H1 (cell line): ENCODE data around the gene NEUROG1. TPM values are rescaled to one million over a fixed set of nuclear protein-coding genes. Genes with fewer than 3 reads are reported as not detected.

Experiments used
- CTCF ChIA-PET: fragments of 300-600 bp; sonication (Branson Sonifier 250); formaldehyde crosslinking; loops from one replicate; lab custom pipeline; 2021; ENCODE audit not compliant: partially characterized antibody; lab: Charles Lee
- POLR2A ChIA-PET: fragments of 300-600 bp; sonication (Branson Sonifier 250); formaldehyde crosslinking; loops from one replicate; lab custom pipeline; 2021; ENCODE audit warnings: inconsistent platforms; ENCODE audit not compliant: partially characterized antibody; lab: Charles Lee
- DNase-seq, 2 experiments: peaks; one replicate each; pipeline versions ENCODE4 v3.0.0 to v3.0.0-alpha.2; 2010 to 2022; ENCODE audit warnings: low spot score in 2 of 2, low read depth in 1 of 2, mixed read lengths in 1 of 2
- FAIRE-seq: peaks from 2 replicates; lab custom pipeline; 2011; peaks lifted over from hg19 to GRCh38; lab: Jason Lieb, UNC
- H2AFZ ChIP-seq: 2 replicates; pipeline ENCODE4 v1.8.1; 2012; ENCODE audit warnings: low read length, inconsistent platforms
- H2AK5ac ChIP-seq: 2 replicates; pipeline ENCODE4 v1.6.1; 2013; ENCODE audit warnings: low read depth, low read length
- H2BK120ac ChIP-seq: replicated peaks from 2 replicates; pipeline ENCODE3; 2013; ENCODE audit warnings: low read depth, low read length, inconsistent platforms
- H2BK12ac ChIP-seq: 2 replicates; pipeline ENCODE4 v1.6.1; 2013; ENCODE audit warnings: low read depth, low read length
- H2BK15ac ChIP-seq: 2 replicates; pipeline ENCODE4 v1.6.1; 2013; ENCODE audit warnings: low read length
- H2BK20ac ChIP-seq: 2 replicates; pipeline ENCODE4 v1.6.1; 2013; ENCODE audit warnings: low read length
- H2BK5ac ChIP-seq: 2 replicates; pipeline ENCODE4 v1.6.1; 2013; ENCODE audit warnings: low read depth, low read length
- H3K14ac ChIP-seq: 2 replicates; pipeline ENCODE4 v1.6.1; 2013; ENCODE audit warnings: inconsistent platforms; ENCODE audit not compliant: insufficient read length
- H3K18ac ChIP-seq: 2 replicates; pipeline ENCODE4 v1.6.1; 2013; ENCODE audit warnings: low read length; ENCODE audit errors: extremely low read depth
- H3K23ac ChIP-seq: 2 replicates; pipeline ENCODE4 v1.6.1; 2013; ENCODE audit warnings: inconsistent platforms; ENCODE audit not compliant: insufficient read length
- H3K23me2 ChIP-seq: 2 replicates; pipeline ENCODE4 v1.6.1; 2013; ENCODE audit warnings: low read depth, low read length
- H3K27ac ChIP-seq: 2 replicates; pipeline ENCODE4 v1.6.1; 2011; ENCODE audit warnings: low read depth, low read length, inconsistent platforms
- H3K27me3 ChIP-seq, 4 experiments: replicated peaks in 1 of 4; 1 replicate in 1 of 4; 2 replicates in 3 of 4; pipeline versions ENCODE4 v1.6.1 to v1.8.1; 2011 to 2013; ENCODE audit warnings: low read length in 3 of 4, mild to moderate bottlenecking in 3 of 4, inconsistent platforms in 2 of 4, mixed read lengths in 2 of 4, moderate library complexity in 1 of 4; ENCODE audit not compliant: control insufficient read depth in 3 of 4, insufficient read depth in 3 of 4; ENCODE audit errors: extremely low read depth in 1 of 4
- H3K36me3 ChIP-seq, 4 experiments: 2 replicates each; pipeline versions ENCODE4 v1.6.1 to v1.8.1; 2011 to 2013; ENCODE audit warnings: mild to moderate bottlenecking in 4 of 4, low read length in 3 of 4, moderate library complexity in 2 of 4, control low read depth in 1 of 4, inconsistent platforms in 1 of 4; ENCODE audit not compliant: insufficient read depth in 4 of 4, control insufficient read depth in 2 of 4
- H3K4ac ChIP-seq: replicated peaks from 2 replicates; pipeline ENCODE3; 2013; ENCODE audit warnings: low read length, low read depth, mixed read lengths, inconsistent platforms; ENCODE audit not compliant: insufficient read length
- H3K4me1 ChIP-seq, 4 experiments: replicated peaks in 1 of 4; 1 replicate in 1 of 4; 2 replicates in 3 of 4; pipeline versions ENCODE4 v1.6.1 to v1.8.1; 2011 to 2013; ENCODE audit warnings: low read length in 3 of 4, inconsistent platforms in 2 of 4, mixed read lengths in 1 of 4; ENCODE audit not compliant: insufficient read depth in 4 of 4, control insufficient read depth in 3 of 4
- H3K4me2 ChIP-seq, 2 experiments: 2 replicates each; pipeline versions ENCODE4 v1.6.1 to v1.8.1; 2011 to 2013; ENCODE audit warnings: low read depth in 2 of 2, low read length in 2 of 2, control low read depth in 1 of 2, inconsistent platforms in 1 of 2, mild to moderate bottlenecking in 1 of 2; ENCODE audit not compliant: insufficient read depth in 1 of 2
- H3K4me3 ChIP-seq, 4 experiments: fragments of 200-600, 300-600 bp in 1 of 4; sonication (generic), shearing (Covaris generic), sonication (Bioruptor Twin) in 1 of 4; 2 replicates each; pipeline versions ENCODE4 v1.5.1 to v1.8.1; 2011 to 2016; ENCODE audit warnings: low read length in 4 of 4, low read depth in 3 of 4, control low read depth in 2 of 4, inconsistent platforms in 2 of 4, mild to moderate bottlenecking in 2 of 4, mixed read lengths in 1 of 4, moderate library complexity in 1 of 4; ENCODE audit not compliant: insufficient read depth in 2 of 4; ENCODE audit errors: extremely low read depth in 1 of 4
- H3K56ac ChIP-seq: replicated peaks from 2 replicates; pipeline ENCODE3; 2013; ENCODE audit warnings: low read depth, mild to moderate bottlenecking, mixed read lengths, low read length, inconsistent platforms; ENCODE audit not compliant: insufficient read length
- H3K79me1 ChIP-seq: 2 replicates; pipeline ENCODE4 v1.6.1; 2013; ENCODE audit warnings: low read depth, low read length, control low read depth
- H3K79me2 ChIP-seq, 2 experiments: 2 replicates each; pipeline versions ENCODE4 v1.6.1 to v1.8.1; 2012 to 2013; ENCODE audit warnings: low read length in 2 of 2, mild to moderate bottlenecking in 2 of 2, inconsistent platforms in 1 of 2; ENCODE audit not compliant: insufficient read depth in 2 of 2, control insufficient read depth in 1 of 2
- H3K9ac ChIP-seq, 4 experiments: replicated peaks in 1 of 4; 1 replicate in 1 of 4; 2 replicates in 3 of 4; pipeline versions ENCODE4 v1.6.1 to v1.8.1; 2011 to 2013; ENCODE audit warnings: low read depth in 3 of 4, low read length in 3 of 4, control low read depth in 2 of 4, mild to moderate bottlenecking in 2 of 4, moderate library complexity in 2 of 4, inconsistent platforms in 1 of 4; ENCODE audit errors: extremely low read depth in 1 of 4
- H3K9me3 ChIP-seq, 2 experiments: 2 replicates each; pipeline versions ENCODE4 v1.6.1 to v1.8.1; 2012 to 2013; ENCODE audit warnings: mild to moderate bottlenecking in 2 of 2, moderate library complexity in 2 of 2, control low read depth in 1 of 2, inconsistent platforms in 1 of 2, low read depth in 1 of 2, low read length in 1 of 2, mixed read lengths in 1 of 2; ENCODE audit not compliant: insufficient read depth in 2 of 2
- H4K20me1 ChIP-seq, 2 experiments: replicated peaks in 1 of 2; 2 replicates each; pipeline versions ENCODE3 to v1.8.1; 2011 to 2013; ENCODE audit warnings: inconsistent platforms in 2 of 2, low read length in 2 of 2, mild to moderate bottlenecking in 1 of 2; ENCODE audit not compliant: insufficient read depth in 2 of 2, control insufficient read depth in 1 of 2
- H4K5ac ChIP-seq: 2 replicates; pipeline ENCODE4 v1.6.1; 2013; ENCODE audit warnings: low read length, low read depth, mixed read lengths, inconsistent platforms; ENCODE audit not compliant: insufficient read length
- H4K8ac ChIP-seq: 2 replicates; pipeline ENCODE4 v1.8.0; 2013; ENCODE audit warnings: mild to moderate bottlenecking, moderate library complexity, low read length, inconsistent platforms; ENCODE audit not compliant: insufficient read depth; ENCODE audit errors: extremely low read depth
- H4K91ac ChIP-seq: replicated peaks from 2 replicates; pipeline ENCODE3; 2013; ENCODE audit warnings: low read length, mixed read lengths, inconsistent platforms; ENCODE audit not compliant: insufficient read length
- ASH2L ChIP-seq: fragments of 200-600, 300-600 bp; sonication (generic); IDR thresholded peaks from one replicate; pipeline ENCODE4 v1.7.1; 2017; ENCODE audit warnings: low read length
- ATF2 ChIP-seq: IDR thresholded peaks from 2 replicates; pipeline ENCODE4 v1.6.1; 2012; ENCODE audit warnings: low read length, inconsistent platforms
- BACH1 ChIP-seq: IDR thresholded peaks from 2 replicates; pipeline ENCODE4 v1.6.1; 2012; ENCODE audit warnings: low read length, improper control_type of control experiment
- JUN ChIP-seq: IDR thresholded peaks from 2 replicates; pipeline ENCODE4 v1.6.1; 2011; ENCODE audit warnings: low read depth, mild to moderate bottlenecking, improper control_type of control experiment, low read length
- RFX5 ChIP-seq: IDR thresholded peaks from 2 replicates; pipeline ENCODE4 v1.6.1; 2011; ENCODE audit warnings: low read depth, low read length, improper control_type of control experiment, borderline replicate concordance
- SIN3A ChIP-seq, 2 experiments: IDR thresholded peaks in 1 of 2; conservative IDR thresholded peaks in 1 of 2; 2 replicates each; pipeline ENCODE4 v1.6.1; 2011 to 2012; ENCODE audit warnings: low read length in 2 of 2, improper control_type of control experiment in 1 of 2, low read depth in 1 of 2, mild to moderate bottlenecking in 1 of 2
- SP1 ChIP-seq: IDR thresholded peaks from 2 replicates; pipeline ENCODE4 v1.6.1; 2011; ENCODE audit warnings: low read depth, low read length
- SP2 ChIP-seq: IDR thresholded peaks from 2 replicates; pipeline ENCODE4 v1.6.1; 2012; ENCODE audit warnings: mild to moderate bottlenecking, low read length, inconsistent platforms
- SUZ12 ChIP-seq: fragments of 200-600 bp; sonication (generic); IDR thresholded peaks from 2 replicates; pipeline ENCODE4 v1.6.1; 2012; ENCODE audit warnings: mild to moderate bottlenecking, inconsistent platforms, low read length, moderate library complexity, mixed read lengths
- WGBS, 2 experiments: shearing (Covaris generic) in 1 of 2; methylation state at CpG; one replicate each; pipeline versions ENCODE4 v1.1.6 to v1.1.7; 2013 to 2015; ENCODE audit warnings: low lambda C conversion rate in 2 of 2, mixed read lengths in 2 of 2, inconsistent platforms in 1 of 2, low coverage in 1 of 2, missing lambda C conversion rate in 1 of 2; ENCODE audit not compliant: insufficient replicate concordance in 2 of 2, insufficient coverage in 1 of 2, insufficient read length in 1 of 2; ENCODE audit errors: extremely low coverage in 1 of 2, missing lambda C conversion rate in 1 of 2; 5-methylcytosine and 5-hydroxymethylcytosine counted together
- polyA plus RNA-seq, 7 experiments: library from polyadenylated mRNA; depleted of rRNA in 3 of 7; stranded (reverse) in 5 of 7; unstranded in 2 of 7; fragments of >200 nt in 5 of 7; fragments of 200-250 nt in 2 of 7; gene quantifications; 1 replicate in 5 of 7; 2 replicates in 1 of 7; 4 replicates in 1 of 7; pipeline versions ENCODE4 v1.2.1 to v1.2.3, GENCODE V29; 2011 to 2013; ENCODE audit warnings: missing spikeins in 2 of 7, mixed read lengths in 2 of 7
- total RNA-seq: library from RNA; stranded (reverse); fragmentation: NEBNext Ultra II Directional; extraction: Animal tissue kit (Norgen Biotek cat#: 25700); gene quantifications from 2 replicates; pipeline ENCODE4 v1.2.1, GENCODE V29; 2021
- TF ChIP-seq, protein P1 (sequence below): IDR thresholded peaks from 2 replicates; pipeline ENCODE4 v1.6.1; 2011; ENCODE audit warnings: low read depth, mild to moderate bottlenecking, low read length; ENCODE audit not compliant: insufficient read depth
- TF ChIP-seq, protein P2 (sequence below): IDR thresholded peaks from 2 replicates; pipeline ENCODE4 v1.6.1; 2012; ENCODE audit warnings: inconsistent platforms

The NEUROG1 gene
- total and polyA plus RNA-seq, 2 of the 8 experiments (the other 6 are each of a cell fraction or from before 2014, with no cell fraction given) = not detected

GRCh38 chr5:135494196-135494595, 41.6 kb downstream of the NEUROG1 start:
- DNase-seq = no peak
- POLR2A ChIA-PET = interaction anchor here (1.0 to 1.3 kb wide), 2 partner anchors 15 to 40 kb away, joined by 3 read pairs; no protein-coding TSS in a partner anchor
- H3K27ac ChIP-seq = no peak overlapping the region
- no peak overlapping the region for H2BK12ac ChIP-seq
- peaks cover 58 to 93% (median 81%) of the 10 kb centered on the region in 4 experiments for H3K27me3 ChIP-seq
- no peak overlapping the region for H2AK5ac ChIP-seq
- no peak overlapping the region for H4K91ac ChIP-seq
- H3K23me2 ChIP-seq = peaks cover 16% of the 10 kb centered on the region; the same call in 1 of the 2 replicates
- 89% methylated on average over 5 of the region's 5 CpGs; no CpG with 5 or more reads in 1 of the 2 experiments for WGBS, 2 experiments
- H2BK15ac ChIP-seq = no peak overlapping the region
- no peak overlapping the region for H3K56ac ChIP-seq
- H3K14ac ChIP-seq = no peak overlapping the region
- H2BK5ac ChIP-seq = no peak overlapping the region
- CTCF ChIA-PET = interaction anchor here (1.0 to 9.9 kb wide), 10 partner anchors 14 to 336 kb away, joined by 3 to 137 read pairs (median 4); no protein-coding TSS in a partner anchor
- peaks cover 3 to 13% of the 10 kb centered on the region in 2 experiments for H4K20me1 ChIP-seq
- no peak overlapping the region for H4K8ac ChIP-seq
- H3K79me2 ChIP-seq = no peaks in the 10 kb centered on the region
- no peak for FAIRE-seq
- H2AFZ ChIP-seq = no peak overlapping the region
- no peak overlapping the region for H3K4ac ChIP-seq
- H3K4me1 ChIP-seq = peaks cover 4 to 35% (median 18%) of the 10 kb centered on the region in 4 experiments
- H3K18ac ChIP-seq = no peak overlapping the region
- no peak overlapping the region for H2BK20ac ChIP-seq
- H3K9me3 ChIP-seq = no peaks in the 10 kb centered on the region
- H3K4me2 ChIP-seq = no peak overlapping the region
- H3K23ac ChIP-seq = no peak overlapping the region
- no peak overlapping the region for H4K5ac ChIP-seq
- H3K9ac ChIP-seq = no peak overlapping the region
- H3K36me3 ChIP-seq = no peaks in the 10 kb centered on the region
- no peak overlapping the region for H2BK120ac ChIP-seq
- H3K4me3 ChIP-seq = no peak overlapping the region
- no peaks in the 10 kb centered on the region for H3K79me1 ChIP-seq
- TF ChIP-seq SP2 = no peak
- no peak for TF ChIP-seq ATF2
- TF ChIP-seq BACH1 = no peak
- no peak for TF ChIP-seq ASH2L
- TF ChIP-seq, protein P1, sequence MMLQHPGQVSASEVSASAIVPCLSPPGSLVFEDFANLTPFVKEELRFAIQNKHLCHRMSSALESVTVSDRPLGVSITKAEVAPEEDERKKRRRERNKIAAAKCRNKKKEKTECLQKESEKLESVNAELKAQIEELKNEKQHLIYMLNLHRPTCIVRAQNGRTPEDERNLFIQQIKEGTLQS = no peak
- TF ChIP-seq SUZ12 = no peak
- TF ChIP-seq JUN = no peak
- TF ChIP-seq, protein P2, sequence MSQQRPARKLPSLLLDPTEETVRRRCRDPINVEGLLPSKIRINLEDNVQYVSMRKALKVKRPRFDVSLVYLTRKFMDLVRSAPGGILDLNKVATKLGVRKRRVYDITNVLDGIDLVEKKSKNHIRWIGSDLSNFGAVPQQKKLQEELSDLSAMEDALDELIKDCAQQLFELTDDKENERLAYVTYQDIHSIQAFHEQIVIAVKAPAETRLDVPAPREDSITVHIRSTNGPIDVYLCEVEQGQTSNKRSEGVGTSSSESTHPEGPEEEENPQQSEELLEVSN = no peak
- TF ChIP-seq RFX5 = no peak
- no peak for TF ChIP-seq SP1
- TF ChIP-seq SIN3A (conservative IDR thresholded peaks at IDR 0.05 in 1 of 2, IDR thresholded peaks at IDR 0.05 in 1 of 2; ENCODE audit: low read depth in 1 of 2, low read length in 2 of 2) = no peak
